Peyer's patch (tissue), 4 donors: Measurements from ENCODE around the gene GUCY2F. TPM values are rescaled to one million over a fixed set of nuclear protein-coding genes. Genes with fewer than 3 reads are reported as not detected.

Experiments used
- DNase-seq, 3 donors: peaks; one replicate each; pipeline ENCODE4 v3.0.0-alpha.2; 2017 to 2019
- H3K27ac ChIP-seq, 4 donors: fragments of 200-600 bp; sonication (generic); one replicate each; pipeline ENCODE4 v1.5.1; 2016 to 2019
- H3K27me3 ChIP-seq, 2 donors: fragments of 200-600 bp; sonication (generic); one replicate each; pipeline ENCODE4 v1.5.1; 2019
- H3K36me3 ChIP-seq, 3 donors: fragments of 200-600 bp; sonication (generic); one replicate each; pipeline ENCODE4 v1.5.1; 2016 to 2019
- H3K4me1 ChIP-seq, 4 donors: fragments of 200-600 bp; sonication (generic); one replicate each; pipeline ENCODE4 v1.5.1; 2016 to 2019
- H3K4me3 ChIP-seq, 4 donors: fragments of 200-600 bp; sonication (generic); 1 replicate in 3 of 4; 2 replicates in 1 of 4; pipeline ENCODE4 v1.5.1; 2016 to 2019; ENCODE audit warnings: mild to moderate bottlenecking in 1 of 4
- H3K9me3 ChIP-seq, 4 donors: fragments of 200-600 bp; sonication (generic); one replicate each; pipeline ENCODE4 v1.5.1; 2016 to 2019; ENCODE audit warnings: mild to moderate bottlenecking in 1 of 4
- CTCF ChIP-seq, 6 experiments: fragments of 450-650 bp in 4 of 6; fragments of 200-600 bp in 2 of 6; sonication (generic) in 1 of 6; IDR thresholded peaks; one replicate each; pipeline ENCODE4 v1.5.1; 2017 to 2019; ENCODE audit warnings: antibody characterized with exemption in 6 of 6, mild to moderate bottlenecking in 3 of 6, moderate library complexity in 1 of 6
- POLR2A ChIP-seq, 2 donors: fragments of 450-650 bp; IDR thresholded peaks; one replicate each; pipeline ENCODE4 v1.5.1; 2017; ENCODE audit warnings: antibody characterized with exemption in 2 of 2, mild to moderate bottlenecking in 2 of 2, moderate library complexity in 2 of 2
- total RNA-seq, 4 donors: library from RNA; depleted of rRNA; stranded (reverse); fragments of >200 nt; gene quantifications; one replicate each; pipeline ENCODE4 v1.1.0, GENCODE V29; 2016

The GUCY2F gene
- total RNA-seq, 4 donors from 2014 or later, result not detected

DNA sequence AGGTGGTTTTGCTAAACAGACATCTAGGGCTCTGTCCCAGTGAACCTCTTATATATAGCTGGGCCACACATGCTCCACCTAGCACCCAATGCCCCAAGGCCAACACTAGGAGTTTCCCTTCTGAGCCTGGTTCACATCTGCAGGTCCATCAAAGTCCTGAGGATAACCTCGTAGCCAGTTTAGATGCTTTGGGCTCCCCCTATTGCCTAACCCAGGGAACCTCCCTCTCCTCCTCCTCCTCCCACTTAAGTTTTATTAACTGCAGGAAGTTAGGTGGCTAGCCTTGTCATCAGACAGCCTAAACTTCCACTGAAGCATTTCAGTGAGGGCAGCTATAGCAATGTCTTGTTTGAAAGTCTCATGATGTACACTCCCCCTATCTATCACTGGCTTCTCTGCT lies 88.0 kb downstream of the GUCY2F start:
- Histone ChIP-seq H3K4me3 (no peak overlapping the region), H3K9me3 (no peaks in the 10 kb centered on the region), H3K27ac (no peak overlapping the region), H3K4me1 (no peaks in the 10 kb centered on the region), H3K36me3 (no peaks in the 10 kb centered on the region), H3K27me3 (no peaks in the 10 kb centered on the region)
- DNase-seq, result no peak
- TF ChIP-seq POLR2A (IDR thresholded peaks at IDR 0.05) (no peak), CTCF (IDR thresholded peaks at IDR 0.05) (no peak)

- H3K27me3 ChIP-seq, result no peaks in the 10 kb centered on the region
- H3K9me3 ChIP-seq, result no peaks in the 10 kb centered on the region
- no peak overlapping the region for H3K27ac ChIP-seq
- no peak for TF ChIP-seq POLR2A (IDR thresholded peaks at IDR 0.05)
- TF ChIP-seq CTCF (IDR thresholded peaks at IDR 0.05), result no peak
- no peak for DNase-seq
- no peaks in the 10 kb centered on the region for H3K36me3 ChIP-seq
- H3K4me3 ChIP-seq, result no peak overlapping the region
- no peaks in the 10 kb centered on the region for H3K4me1 ChIP-seq
Observed at GRCh38 chrX:109392895-109393294, 89.0 kb downstream of the GUCY2F start.

- no peak for DNase-seq
- Histone ChIP-seq H3K9me3 (no peaks in the 10 kb centered on the region), H3K27ac (no peak overlapping the region), H3K27me3 (no peaks in the 10 kb centered on the region), H3K4me3 (no peak overlapping the region), H3K36me3 (no peaks in the 10 kb centered on the region), H3K4me1 (no peaks in the 10 kb centered on the region)
- TF ChIP-seq CTCF (IDR thresholded peaks at IDR 0.05) (no peak), POLR2A (IDR thresholded peaks at IDR 0.05) (no peak)
Observed at GRCh38 chrX:109390556-109390955, 91.3 kb downstream of the GUCY2F start.

- TF ChIP-seq CTCF (IDR thresholded peaks at IDR 0.05) (no peak), POLR2A (IDR thresholded peaks at IDR 0.05) (no peak)
- Histone ChIP-seq H3K9me3 (no peaks in the 10 kb centered on the region), H3K27me3 (no peaks in the 10 kb centered on the region), H3K4me3 (no peak overlapping the region), H3K36me3 (no peaks in the 10 kb centered on the region), H3K4me1 (no peaks in the 10 kb centered on the region), H3K27ac (no peak overlapping the region)
- no peak for DNase-seq
Observed at GRCh38 chrX:109389917-109390316, 92.0 kb downstream of the GUCY2F start.

DNA sequence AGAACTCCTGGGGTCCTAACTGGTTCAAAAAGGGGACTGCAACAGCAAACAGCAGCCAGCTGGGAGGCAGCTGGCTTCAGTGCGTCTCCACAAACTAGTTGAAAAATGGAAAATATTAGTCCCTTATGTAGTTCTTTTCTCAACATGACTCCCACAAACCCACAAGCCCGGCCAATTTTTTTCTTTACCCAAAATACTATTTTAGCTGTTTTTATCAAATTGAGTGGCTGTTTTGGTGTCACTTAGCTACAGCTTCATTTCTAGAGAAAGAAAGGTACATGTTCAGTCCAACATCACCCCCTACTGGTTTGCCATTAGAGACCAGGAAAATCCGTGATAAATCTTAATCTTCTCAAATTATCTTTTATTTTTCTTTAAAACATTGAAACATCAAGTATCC lies 97.2 kb downstream of the GUCY2F start:
- H3K27ac ChIP-seq, result no peak overlapping the region
- no peak for DNase-seq
- TF ChIP-seq POLR2A (IDR thresholded peaks at IDR 0.05) (no peak), CTCF (IDR thresholded peaks at IDR 0.05) (peak in 3 of 6 experiments; percentile 43 to 56 (median 50))
- H3K4me3 ChIP-seq, result no peak overlapping the region
- no peaks in the 10 kb centered on the region for H3K36me3 ChIP-seq
- no peaks in the 10 kb centered on the region for H3K27me3 ChIP-seq
- H3K9me3 ChIP-seq, result no peaks in the 10 kb centered on the region
- H3K4me1 ChIP-seq, result no peaks in the 10 kb centered on the region

DNA sequence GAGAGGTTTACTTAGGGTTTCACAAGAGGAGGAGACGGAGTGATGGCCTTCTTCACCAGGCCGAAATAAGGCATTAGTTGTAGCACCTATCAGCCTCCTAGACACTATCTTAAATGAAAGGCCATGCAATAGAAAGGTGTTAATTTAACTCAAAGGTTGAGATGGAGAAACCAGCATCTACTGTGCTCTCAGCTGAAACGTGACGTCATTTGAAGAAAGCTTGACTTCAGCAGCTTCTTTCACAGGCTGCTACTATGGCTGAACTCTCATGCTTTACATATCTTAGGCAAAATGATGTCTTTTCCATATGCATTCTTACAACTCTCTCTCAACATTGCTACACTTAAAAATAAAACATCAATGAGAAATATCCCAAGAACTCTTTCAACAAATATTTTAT lies 99.6 kb downstream of the GUCY2F start:
- TF ChIP-seq CTCF (IDR thresholded peaks at IDR 0.05) (no peak), POLR2A (IDR thresholded peaks at IDR 0.05) (no peak)
- H3K27me3 ChIP-seq, result no peaks in the 10 kb centered on the region
- DNase-seq, result no peak
- no peak overlapping the region for H3K27ac ChIP-seq
- no peak overlapping the region for H3K4me3 ChIP-seq
- H3K36me3 ChIP-seq, result no peaks in the 10 kb centered on the region
- H3K9me3 ChIP-seq, result no peaks in the 10 kb centered on the region
- no peaks in the 10 kb centered on the region for H3K4me1 ChIP-seq
